ENCODE measurements around the gene LRRC26. TPM values are rescaled to one million over a fixed set of nuclear protein-coding genes. Genes with fewer than 3 reads are reported as not detected.

LRRC26 gene
- total and polyA plus RNA-seq, 2 of the 13 experiments (the other 11 are each of a cell fraction or from before 2014, with no cell fraction given), result not detected

- TF ChIP-seq ZNF407 (CRISPR knock-in tag; IDR thresholded peaks at IDR 0.05; ENCODE audit: not compliant biosample characterization), result peak; percentile 0
- TF ChIP-seq TARDBP (CRISPR knock-in tag; IDR thresholded peaks at IDR 0.05), result 0 out of 2 replicates have a peak, but pooled peaks have one; percentile 7
- 0 out of 2 replicates have a peak, but pooled peaks have one; percentile 49 for TF ChIP-seq ZNF329 (CRISPR knock-in tag; IDR thresholded peaks at IDR 0.05; ENCODE audit: low read depth)
- peak; percentile 19; the same call in 1 of the 2 replicates for TF ChIP-seq TFDP2 (CRISPR knock-in tag; IDR thresholded peaks at IDR 0.05)
- TF ChIP-seq ZFX (CRISPR knock-in tag; IDR thresholded peaks at IDR 0.05; ENCODE audit: low read depth), result peak; percentile 29; the same call in 1 of the 2 replicates
- peak; percentile 25; the same call in 1 of the 2 replicates for TF ChIP-seq ZNF589 (CRISPR knock-in tag; conservative IDR thresholded peaks at IDR 0.05)
- TF ChIP-seq ZNF232 (CRISPR knock-in tag; IDR thresholded peaks at IDR 0.05; ENCODE audit: borderline replicate concordance), result 0 out of 2 replicates have a peak, but pooled peaks have one; percentile 41
- 0 out of 2 replicates have a peak, but pooled peaks have one; percentile 2 for TF ChIP-seq MIER3 (CRISPR knock-in tag; IDR thresholded peaks at IDR 0.05; ENCODE audit: borderline replicate concordance)
- peak; percentile 43 for TF ChIP-seq MAX (IDR thresholded peaks at IDR 0.05)
- 0 out of 2 replicates have a peak, but pooled peaks have one; percentile 8 for TF ChIP-seq AHR (CRISPR knock-in tag; IDR thresholded peaks at IDR 0.05)
- TF ChIP-seq KDM5B (CRISPR knock-in tag; IDR thresholded peaks at IDR 0.05; ENCODE audit: borderline replicate concordance), result no peak
- no peak for TF ChIP-seq NONO (IDR thresholded peaks at IDR 0.05)
- TF ChIP-seq NONO (CRISPR knock-in tag; conservative IDR thresholded peaks at IDR 0.05), result no peak
- no peak for TF ChIP-seq DPF2 (CRISPR knock-in tag; IDR thresholded peaks at IDR 0.05; ENCODE audit: borderline replicate concordance, low read depth)
- TF ChIP-seq ZNF563 (CRISPR knock-in tag; IDR thresholded peaks at IDR 0.05), result peak; percentile 59; the same call in 1 of the 2 replicates
- TF ChIP-seq GFI1 (CRISPR knock-in tag; IDR thresholded peaks at IDR 0.05; ENCODE audit: borderline replicate concordance), result peak; percentile 12; the same call in 1 of the 2 replicates
- 0 out of 2 replicates have a peak, but pooled peaks have one; percentile 17 for TF ChIP-seq TFDP1 (CRISPR knock-in tag; IDR thresholded peaks at IDR 0.05; ENCODE audit: borderline replicate concordance)
- peak; percentile 59; the same call in 1 of the 2 replicates for TF ChIP-seq ZNF713 (CRISPR knock-in tag; IDR thresholded peaks at IDR 0.05)
- TF ChIP-seq RXRA (CRISPR knock-in tag; IDR thresholded peaks at IDR 0.05), result peak; percentile 62; the same call in 1 of the 2 replicates
Measured at GRCh38 chr9:137128862-137129455, 40.9 kb downstream of the LRRC26 start (continued).

Measured in HepG2 (cell line).